HL-60 (cell line): ENCODE data around the gene HECTD4.

Experiments used
- DNase-seq, 2 experiments: peaks; one replicate each; pipeline ENCODE4 v3.0.0-alpha.2; 2010 to 2020; ENCODE audit warnings: low read depth in 1 of 2, low spot score in 1 of 2
- H3K27ac ChIP-seq: fragments of 250-450 bp; sonication (Bioruptor Pico); replicated peaks from 2 replicates; pipeline ENCODE4 v1.5.1; 2020; ENCODE audit warnings: mild to moderate bottlenecking, moderate library complexity
- H3K27me3 ChIP-seq: fragments of 250-450 bp; sonication (Bioruptor Pico); 2 replicates; pipeline ENCODE4 v1.5.1; 2021; ENCODE audit warnings: mild to moderate bottlenecking, moderate library complexity; ENCODE audit not compliant: insufficient read depth, poor library complexity, severe bottlenecking
- H3K4me3 ChIP-seq: replicated peaks from 2 replicates; pipeline ENCODE4 v1.5.1; 2011; ENCODE audit warnings: mild to moderate bottlenecking, control low read depth, low read length; ENCODE audit not compliant: insufficient read depth
- CTCF ChIP-seq: IDR thresholded peaks from one replicate; pipeline ENCODE4 v1.5.1; 2011; ENCODE audit warnings: low read length, control low read depth, inconsistent platforms; ENCODE audit not compliant: insufficient read depth
- GABPA ChIP-seq: IDR thresholded peaks from 2 replicates; pipeline ENCODE4 v1.6.1; 2012; ENCODE audit warnings: low read depth
- POLR2AphosphoS5 ChIP-seq: IDR thresholded peaks from 2 replicates; pipeline ENCODE4 v1.6.1; 2012; ENCODE audit warnings: low read depth
- REST ChIP-seq: IDR thresholded peaks from 2 replicates; pipeline ENCODE4 v1.6.1; 2012; ENCODE audit warnings: low read depth; ENCODE audit not compliant: insufficient replicate concordance
- SPI1 ChIP-seq: IDR thresholded peaks from 2 replicates; pipeline ENCODE4 v1.6.1; 2012; ENCODE audit warnings: low read depth, mild to moderate bottlenecking, borderline replicate concordance

The HECTD4 gene

GRCh38 chr12:112430929-112431328, 48.7 kb upstream of the HECTD4 start:
- no peaks in the 10 kb centered on the region for H3K27me3 ChIP-seq
- DNase-seq = no peak
- TF ChIP-seq REST (no peak), SPI1 (no peak), POLR2AphosphoS5 (no peak), GABPA (no peak), CTCF (no peak)
- no peak overlapping the region for H3K4me3 ChIP-seq
- H3K27ac ChIP-seq = no peak overlapping the region

GRCh38 chr12:112427760-112428159, 45.5 kb upstream of the HECTD4 start:
- Histone ChIP-seq H3K4me3 (no peak overlapping the region), H3K27me3 (no peaks in the 10 kb centered on the region), H3K27ac (no peak overlapping the region)
- TF ChIP-seq CTCF = no peak
- no peak for TF ChIP-seq GABPA
- no peak for TF ChIP-seq REST
- no peak for TF ChIP-seq SPI1
- no peak for TF ChIP-seq POLR2AphosphoS5
- DNase-seq = no peak

- Histone ChIP-seq H3K27me3 (no peaks in the 10 kb centered on the region), H3K27ac (no peak overlapping the region), H3K4me3 (no peak overlapping the region)
- no peak for TF ChIP-seq CTCF
- TF ChIP-seq REST = no peak
- TF ChIP-seq SPI1 = no peak
- no peak for TF ChIP-seq POLR2AphosphoS5
- no peak for TF ChIP-seq GABPA
- no peak for DNase-seq
Observed at GRCh38 chr12:112425582-112426382, 43.6 kb upstream of the HECTD4 start.
